ENCODE data around the gene HOXC10.

HOXC10 gene

DNA sequence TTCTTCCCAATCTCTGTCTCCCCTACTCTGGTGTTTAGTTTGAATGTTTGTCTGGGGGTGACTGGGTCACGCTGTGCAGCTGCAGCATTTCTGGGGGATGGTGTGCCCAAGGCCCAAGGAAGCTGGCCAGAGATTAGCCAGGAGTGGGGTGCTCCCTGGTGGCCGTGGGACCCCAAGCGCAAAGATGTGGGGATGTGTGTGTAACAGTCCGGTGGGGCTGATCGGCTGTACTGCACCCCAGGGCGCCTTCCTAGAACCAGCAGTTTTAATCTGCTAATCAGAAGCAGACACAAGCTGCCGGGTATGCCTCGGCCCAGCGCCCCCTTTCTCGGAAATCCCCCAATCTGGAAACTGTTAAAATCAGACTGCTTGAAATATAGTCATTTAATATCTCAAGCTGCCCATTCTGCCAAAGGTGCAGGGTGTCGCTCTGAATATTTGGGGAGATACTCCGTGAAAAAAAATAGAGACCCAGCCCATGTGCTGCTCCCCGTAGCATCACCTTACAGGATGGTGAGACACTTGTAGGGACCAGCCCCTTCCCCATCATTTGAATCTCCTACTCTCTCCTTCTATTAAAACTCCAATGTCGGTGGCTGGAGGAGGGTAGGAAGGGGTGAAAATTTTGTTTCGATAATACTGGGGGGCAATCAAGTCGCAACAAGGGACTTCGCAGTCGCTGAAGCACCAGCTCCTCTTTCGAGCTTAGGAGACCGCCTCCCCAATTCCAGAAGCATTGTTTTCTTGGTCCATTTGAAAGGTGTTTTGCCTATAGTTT lies 19.3 kb downstream of the HOXC10 start:
- DNase-seq = no peak

DNA sequence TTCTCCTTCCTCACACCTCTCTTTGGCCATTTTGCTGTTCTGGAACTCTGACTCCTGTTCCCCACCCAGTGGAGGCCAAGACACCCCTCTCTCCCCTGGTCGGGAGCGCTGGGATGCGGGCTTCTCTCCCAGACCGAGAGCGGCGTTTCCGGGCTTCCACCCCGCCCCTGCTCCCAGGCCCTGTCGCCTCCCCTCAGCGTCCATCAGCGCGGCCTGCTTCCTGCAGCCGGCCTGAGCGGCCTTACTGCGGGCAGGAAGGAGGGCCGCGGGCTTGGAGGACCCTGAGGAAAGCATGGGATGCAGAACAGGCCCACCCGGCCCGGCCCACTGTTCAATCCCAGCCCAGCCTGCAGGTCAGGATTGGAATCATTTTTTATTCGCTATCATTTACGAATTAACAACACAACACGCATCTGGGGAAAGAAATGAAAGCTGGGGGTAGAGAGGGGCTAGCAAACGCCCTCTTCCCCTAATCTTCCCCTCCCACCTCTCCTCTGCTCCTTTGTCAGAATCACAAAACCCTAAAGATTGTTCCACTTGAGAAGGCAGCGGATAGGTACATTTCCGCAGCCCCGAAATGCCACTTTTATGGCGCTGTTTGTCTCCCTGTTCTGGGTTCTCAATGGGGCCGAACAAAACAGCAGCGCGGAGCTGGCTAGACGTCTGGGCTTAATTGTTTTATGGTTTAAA lies 20.0 kb downstream of the HOXC10 start:
- DNase-seq = no peak

DNA sequence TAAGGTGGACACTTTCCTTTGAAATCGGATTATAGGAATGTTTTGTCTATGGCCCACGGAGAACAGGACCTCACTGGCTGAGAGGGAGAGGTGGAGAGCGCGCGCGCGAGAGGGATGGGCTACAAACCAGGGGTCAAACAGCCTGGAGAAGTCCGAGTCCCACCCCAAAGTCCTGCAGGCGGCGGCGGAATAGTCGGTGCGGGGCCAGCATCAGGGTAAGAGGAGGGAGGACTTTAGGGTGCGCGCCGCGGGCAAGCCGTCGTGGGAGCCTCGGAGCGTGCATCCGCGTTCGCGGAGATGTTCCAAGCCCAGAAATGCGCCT lies 20.5 kb downstream of the HOXC10 start:
- no peak for DNase-seq

DNA sequence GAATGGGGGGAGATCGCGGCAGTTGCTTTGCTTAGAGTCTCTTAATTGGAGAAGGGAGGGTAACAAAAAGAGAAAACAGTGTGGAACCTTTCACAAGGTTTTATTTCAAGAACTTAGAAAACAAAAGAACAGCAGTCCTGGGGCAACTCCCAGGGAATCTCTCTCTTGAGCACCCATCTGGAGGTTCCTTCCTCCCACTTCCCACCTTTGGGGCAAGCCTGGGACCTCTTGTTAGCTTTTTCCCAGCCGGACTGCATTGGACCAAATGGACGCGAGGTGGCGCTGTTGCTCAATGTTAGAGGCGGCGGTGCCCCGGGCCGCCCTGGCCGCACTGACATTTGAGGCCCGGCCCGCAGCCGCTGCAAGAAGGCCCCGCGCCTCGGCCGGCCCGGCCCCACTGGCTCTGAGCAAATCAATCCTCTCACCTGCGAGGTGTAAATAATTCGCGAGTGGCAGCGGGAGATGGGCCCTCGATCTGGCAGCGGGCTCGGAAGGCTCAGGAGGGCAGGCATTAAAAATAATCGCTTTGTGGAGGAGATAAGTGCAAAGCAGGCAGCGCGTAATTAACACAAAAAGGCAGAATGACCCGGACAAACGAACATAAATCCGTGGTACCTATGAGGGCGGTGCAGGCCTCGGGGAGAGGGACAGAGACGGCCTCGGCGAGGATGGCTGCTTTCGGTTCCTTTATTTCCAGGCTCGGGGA lies 21.1 kb downstream of the HOXC10 start:
- DNase-seq = no peak

- no peak for DNase-seq
Observed at GRCh38 chr12:54006559-54007220, 21.7 kb downstream of the HOXC10 start.

GRCh38 chr12:54007538-54008259 lies 22.8 kb downstream of the HOXC10 start:
- no peak for DNase-seq

GRCh38 chr12:54008260-54008552 lies 23.3 kb downstream of the HOXC10 start:
- no peak for DNase-seq

DNA sequence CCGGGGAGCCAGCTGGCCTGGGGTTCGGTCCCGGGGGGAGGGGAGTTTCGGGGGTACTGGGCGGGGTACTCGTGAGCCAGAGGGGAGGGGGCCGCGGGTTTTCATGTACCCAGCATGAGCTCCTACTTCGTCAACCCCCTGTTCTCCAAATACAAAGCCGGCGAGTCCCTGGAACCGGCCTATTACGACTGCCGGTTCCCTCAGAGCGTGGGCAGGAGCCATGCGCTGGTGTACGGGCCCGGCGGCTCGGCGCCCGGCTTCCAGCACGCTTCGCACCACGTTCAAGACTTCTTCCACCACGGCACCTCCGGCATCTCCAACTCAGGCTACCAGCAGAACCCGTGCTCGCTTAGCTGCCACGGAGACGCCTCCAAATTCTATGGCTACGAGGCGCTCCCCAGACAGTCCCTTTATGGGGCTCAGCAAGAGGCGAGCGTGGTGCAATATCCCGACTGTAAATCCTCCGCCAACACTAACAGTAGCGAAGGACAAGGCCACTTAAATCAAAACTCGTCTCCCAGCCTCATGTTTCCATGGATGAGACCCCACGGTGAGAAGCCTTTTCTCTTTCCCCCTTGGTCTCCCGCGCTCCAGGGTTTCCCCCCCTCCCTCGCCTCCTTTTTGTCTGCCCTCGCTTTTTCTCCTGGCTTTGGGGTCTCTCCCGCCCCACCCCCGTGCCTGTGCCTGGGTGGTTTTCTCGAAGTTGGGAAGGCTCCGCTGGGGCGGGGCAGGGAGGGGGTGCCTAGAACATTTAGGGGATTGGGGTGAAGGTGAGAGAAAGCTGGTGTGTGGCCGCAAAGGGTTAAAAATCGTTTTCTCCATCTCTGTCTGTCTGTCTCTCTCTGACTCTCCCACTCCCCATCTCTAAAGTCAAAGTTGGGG lies 24.5 kb downstream of the HOXC10 start:
- no peak for DNase-seq

DNA sequence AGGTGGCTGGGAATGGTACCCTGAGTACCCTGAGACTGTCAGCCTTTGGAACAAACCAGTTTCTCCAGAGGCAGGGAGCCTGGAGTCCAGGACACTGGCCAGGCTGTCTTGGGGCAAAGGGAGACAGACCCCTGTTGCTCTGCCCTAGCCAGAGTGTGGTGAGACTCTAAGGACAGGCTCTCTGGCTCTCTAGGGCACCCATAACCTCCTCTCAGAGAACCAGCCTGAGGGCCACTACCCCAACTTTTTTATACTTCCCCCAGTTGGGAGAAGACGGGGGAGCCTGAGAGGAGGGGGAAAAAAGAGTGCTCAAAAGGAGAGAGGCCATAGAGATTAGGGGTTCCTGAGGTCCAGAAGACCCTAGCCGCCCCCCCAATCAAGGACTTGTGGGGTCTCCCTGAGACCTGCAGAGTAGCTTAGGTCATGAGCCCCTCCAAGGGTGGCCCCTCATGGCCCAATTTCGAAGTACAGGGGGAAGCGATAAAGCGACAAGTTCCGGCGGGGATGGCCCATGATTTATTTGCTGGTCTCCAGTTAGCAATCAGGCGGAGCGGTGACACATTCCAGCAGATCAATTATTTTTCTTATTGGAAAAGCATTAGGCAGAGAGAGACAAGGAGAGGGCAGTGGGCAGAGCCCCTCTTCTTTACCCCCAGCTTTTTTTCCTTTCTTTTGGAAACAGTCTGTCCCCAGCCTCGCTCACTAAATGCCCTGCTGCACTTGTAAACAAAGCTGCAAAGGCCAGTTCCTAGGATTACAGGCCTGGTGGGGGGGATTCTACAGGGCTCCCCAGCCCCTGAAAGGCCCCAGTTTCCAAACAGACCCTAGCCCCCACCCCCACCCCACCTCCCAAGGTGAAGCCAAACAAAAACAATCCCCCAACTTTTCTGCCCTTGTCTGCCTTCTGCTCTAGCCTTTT lies 25.4 kb downstream of the HOXC10 start:
- DNase-seq = no peak

GRCh38 chr12:54010972-54011664 lies 26.2 kb downstream of the HOXC10 start:
- DNase-seq = no peak

DNA sequence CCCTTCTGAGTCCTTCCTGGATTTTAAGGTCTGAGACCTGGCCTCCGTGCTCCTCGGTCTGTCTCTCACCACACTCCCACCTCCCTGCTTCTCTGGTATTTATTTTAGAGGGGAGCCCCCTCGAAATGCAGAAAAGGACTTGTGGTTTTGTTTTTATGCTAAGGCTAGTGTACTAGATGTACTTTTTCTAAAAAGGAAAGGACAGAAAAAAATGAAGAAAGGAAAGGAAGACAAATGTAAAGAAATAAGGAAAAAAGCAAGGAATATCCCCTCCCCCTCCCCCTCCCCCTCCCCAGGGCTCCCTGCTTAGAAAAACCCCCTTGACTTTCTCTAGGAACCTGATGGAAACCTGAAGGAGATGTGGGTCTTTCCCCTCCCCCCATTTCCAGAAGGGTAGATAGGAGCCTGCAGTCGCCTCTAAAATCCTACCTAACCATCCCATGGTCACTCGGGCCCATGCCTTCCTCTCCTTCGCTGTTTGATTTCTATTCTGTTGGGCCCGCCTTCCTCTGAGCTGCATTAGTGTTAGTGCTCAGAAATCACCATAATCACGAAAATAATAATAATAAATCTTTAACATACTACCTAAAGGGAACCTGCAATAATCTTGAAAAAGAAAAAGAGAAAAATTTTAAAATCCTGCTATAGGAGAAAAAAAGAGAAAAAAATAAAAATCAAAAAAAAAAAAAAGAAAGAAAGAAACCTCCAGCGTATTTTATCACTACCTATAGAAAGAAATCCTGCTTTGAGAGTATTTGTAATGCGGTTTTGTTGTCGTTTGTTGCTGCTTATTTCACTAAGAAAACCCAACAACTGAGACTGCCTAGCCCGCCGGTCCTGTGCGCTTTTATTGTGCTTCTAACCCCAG lies 27.0 kb downstream of the HOXC10 start:
- DNase-seq = no peak

GRCh38 chr12:54012631-54013409 lies 27.9 kb downstream of the HOXC10 start:
- DNase-seq = no peak

GRCh38 chr12:54014377-54015017 lies 29.6 kb downstream of the HOXC10 start:
- no peak for DNase-seq

DNA sequence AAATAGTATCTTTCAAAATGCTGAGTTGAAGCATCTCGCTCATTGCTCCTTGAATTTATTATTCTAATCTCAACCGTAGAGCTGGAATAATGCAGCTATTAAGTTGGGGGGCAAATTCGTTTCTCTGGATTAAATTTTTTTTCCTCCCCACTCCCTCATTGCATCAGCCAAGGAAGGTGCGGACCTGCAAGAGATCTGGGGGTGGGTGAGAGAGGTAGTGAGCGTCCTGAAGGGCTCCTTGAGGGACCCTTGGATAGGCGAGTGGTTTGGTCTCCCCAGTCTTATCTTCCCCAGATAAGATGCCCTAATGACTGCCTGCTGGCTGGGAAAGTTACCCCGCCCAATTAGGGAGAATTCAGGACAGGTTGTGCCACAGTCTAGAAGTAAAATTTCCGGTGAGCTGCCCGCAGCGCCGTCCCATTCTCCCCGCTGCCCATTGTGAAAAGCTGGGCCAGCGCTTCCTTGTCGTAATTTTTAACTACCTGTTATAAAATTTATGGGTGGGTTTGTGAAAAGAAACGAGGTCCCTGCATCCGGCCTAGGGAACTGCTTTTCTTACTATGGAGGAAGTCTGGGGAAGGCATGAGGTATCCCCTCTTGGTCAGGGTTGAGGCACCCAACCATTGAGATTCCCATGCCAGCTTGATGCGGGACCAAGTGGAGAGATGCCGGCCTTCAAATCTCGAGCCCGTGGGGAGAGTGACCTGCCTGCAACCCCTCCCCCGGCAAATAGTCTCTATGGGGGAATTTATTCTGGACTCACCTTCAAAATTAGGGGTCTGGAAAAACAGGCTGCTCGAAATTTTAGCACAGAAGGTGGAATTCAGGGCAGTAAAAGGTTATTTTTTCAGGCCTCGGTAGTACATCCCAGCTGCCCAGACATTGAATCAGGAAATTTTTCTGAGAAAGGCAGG lies 30.3 kb downstream of the HOXC10 start:
- DNase-seq = no peak

DNA sequence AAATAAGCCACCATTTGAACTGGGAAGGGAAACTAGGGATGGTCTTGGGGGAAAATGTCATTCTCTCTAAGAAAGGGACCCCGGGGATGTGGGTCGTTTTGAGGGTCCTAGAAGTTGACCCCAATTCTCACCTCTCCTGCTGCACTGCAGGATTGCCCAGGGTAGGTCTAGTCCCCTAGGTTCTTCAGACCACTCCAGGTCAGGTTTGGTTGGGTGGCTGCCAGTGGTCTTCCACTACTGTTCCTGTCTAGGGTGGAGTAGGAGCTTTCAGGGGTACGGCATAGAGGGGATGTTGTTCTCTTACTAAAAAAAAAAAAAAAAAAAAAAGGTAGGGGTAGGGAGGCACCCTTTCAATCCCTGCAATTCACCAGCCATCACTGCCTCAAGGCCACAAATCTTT lies 31.1 kb downstream of the HOXC10 start:
- no peak for DNase-seq

DNA sequence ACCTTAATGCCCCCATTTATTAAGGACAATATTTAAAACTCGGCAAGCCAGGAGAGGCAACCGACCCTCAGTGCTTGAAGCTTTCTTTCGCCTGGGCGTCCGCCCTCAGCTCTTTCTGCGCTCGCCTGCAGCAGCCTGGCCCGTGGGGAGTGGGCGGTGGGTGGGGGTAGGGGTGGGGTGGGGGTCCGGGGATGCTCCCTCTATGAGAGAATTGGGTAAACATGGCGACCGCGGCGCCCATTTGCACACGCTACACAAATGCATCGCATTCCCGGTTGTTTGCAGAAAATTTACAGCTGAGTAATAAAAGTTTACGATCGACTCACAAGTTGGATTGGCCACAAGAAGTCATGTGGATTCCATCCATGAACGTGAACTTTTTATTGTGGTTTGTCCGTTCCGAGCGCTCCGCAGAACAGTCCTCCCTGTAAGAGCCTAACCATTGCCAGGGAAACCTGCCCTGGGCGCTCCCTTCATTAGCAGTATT lies 31.6 kb downstream of the HOXC10 start:
- DNase-seq = peak; percentile 67
